ENCODE results near the gene TBC1D8. TPM values are rescaled to one million over a fixed set of nuclear protein-coding genes. Genes with fewer than 3 reads are reported as not detected.

Gene TBC1D8
- total and polyA plus RNA-seq, 2 of the 8 experiments (the other 6 are each of a cell fraction or from before 2014, with no cell fraction given): 20.8 to 21.8 TPM

DNA sequence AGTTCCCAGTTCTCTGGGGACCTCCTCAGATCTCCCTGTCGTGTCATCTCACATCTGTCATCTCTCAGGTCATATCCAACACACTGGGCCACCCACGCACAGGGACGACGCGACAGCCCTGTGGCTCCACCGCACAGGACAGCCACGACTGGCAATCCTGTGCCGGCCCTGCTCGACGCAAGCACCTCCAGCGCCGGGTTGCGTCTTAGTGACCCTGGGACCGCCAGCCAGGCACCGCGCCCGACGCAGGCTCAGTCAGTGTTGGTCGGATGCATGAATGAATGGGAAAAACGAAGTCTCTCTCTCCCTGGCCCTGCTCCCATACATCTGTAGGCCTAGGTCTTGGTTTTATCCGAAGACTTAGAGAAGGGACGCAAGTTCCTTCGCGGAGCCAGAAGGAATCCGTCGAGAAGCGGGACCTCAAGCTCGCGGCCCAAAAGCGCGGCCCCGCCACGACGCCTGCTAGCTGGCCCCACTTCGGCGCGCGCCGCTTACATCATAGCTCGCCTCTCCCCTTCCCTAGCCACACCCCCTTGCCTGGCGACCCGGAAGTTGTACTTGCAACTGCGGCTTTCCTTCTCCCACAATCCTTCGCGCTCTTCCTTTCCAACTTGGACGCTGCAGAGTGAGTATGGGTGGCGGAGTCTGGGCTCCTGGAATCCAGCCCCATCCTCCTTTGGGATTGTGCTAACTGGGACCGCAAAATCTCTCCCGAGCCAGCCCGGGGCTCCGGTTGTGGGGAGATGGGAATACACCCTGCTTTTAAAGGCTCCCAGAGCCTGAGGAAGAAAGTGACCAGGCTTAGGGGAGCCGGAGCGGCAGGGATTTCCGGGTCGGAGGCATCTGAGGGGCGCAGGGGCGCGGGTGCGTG is 149.3 kb downstream of the TBC1D8 start, which contains the start of gene RPL31 (continued):
- TF ChIP-seq MAX (IDR thresholded peaks at IDR 0.05): peak; percentile 99
- TF ChIP-seq, protein P1, sequence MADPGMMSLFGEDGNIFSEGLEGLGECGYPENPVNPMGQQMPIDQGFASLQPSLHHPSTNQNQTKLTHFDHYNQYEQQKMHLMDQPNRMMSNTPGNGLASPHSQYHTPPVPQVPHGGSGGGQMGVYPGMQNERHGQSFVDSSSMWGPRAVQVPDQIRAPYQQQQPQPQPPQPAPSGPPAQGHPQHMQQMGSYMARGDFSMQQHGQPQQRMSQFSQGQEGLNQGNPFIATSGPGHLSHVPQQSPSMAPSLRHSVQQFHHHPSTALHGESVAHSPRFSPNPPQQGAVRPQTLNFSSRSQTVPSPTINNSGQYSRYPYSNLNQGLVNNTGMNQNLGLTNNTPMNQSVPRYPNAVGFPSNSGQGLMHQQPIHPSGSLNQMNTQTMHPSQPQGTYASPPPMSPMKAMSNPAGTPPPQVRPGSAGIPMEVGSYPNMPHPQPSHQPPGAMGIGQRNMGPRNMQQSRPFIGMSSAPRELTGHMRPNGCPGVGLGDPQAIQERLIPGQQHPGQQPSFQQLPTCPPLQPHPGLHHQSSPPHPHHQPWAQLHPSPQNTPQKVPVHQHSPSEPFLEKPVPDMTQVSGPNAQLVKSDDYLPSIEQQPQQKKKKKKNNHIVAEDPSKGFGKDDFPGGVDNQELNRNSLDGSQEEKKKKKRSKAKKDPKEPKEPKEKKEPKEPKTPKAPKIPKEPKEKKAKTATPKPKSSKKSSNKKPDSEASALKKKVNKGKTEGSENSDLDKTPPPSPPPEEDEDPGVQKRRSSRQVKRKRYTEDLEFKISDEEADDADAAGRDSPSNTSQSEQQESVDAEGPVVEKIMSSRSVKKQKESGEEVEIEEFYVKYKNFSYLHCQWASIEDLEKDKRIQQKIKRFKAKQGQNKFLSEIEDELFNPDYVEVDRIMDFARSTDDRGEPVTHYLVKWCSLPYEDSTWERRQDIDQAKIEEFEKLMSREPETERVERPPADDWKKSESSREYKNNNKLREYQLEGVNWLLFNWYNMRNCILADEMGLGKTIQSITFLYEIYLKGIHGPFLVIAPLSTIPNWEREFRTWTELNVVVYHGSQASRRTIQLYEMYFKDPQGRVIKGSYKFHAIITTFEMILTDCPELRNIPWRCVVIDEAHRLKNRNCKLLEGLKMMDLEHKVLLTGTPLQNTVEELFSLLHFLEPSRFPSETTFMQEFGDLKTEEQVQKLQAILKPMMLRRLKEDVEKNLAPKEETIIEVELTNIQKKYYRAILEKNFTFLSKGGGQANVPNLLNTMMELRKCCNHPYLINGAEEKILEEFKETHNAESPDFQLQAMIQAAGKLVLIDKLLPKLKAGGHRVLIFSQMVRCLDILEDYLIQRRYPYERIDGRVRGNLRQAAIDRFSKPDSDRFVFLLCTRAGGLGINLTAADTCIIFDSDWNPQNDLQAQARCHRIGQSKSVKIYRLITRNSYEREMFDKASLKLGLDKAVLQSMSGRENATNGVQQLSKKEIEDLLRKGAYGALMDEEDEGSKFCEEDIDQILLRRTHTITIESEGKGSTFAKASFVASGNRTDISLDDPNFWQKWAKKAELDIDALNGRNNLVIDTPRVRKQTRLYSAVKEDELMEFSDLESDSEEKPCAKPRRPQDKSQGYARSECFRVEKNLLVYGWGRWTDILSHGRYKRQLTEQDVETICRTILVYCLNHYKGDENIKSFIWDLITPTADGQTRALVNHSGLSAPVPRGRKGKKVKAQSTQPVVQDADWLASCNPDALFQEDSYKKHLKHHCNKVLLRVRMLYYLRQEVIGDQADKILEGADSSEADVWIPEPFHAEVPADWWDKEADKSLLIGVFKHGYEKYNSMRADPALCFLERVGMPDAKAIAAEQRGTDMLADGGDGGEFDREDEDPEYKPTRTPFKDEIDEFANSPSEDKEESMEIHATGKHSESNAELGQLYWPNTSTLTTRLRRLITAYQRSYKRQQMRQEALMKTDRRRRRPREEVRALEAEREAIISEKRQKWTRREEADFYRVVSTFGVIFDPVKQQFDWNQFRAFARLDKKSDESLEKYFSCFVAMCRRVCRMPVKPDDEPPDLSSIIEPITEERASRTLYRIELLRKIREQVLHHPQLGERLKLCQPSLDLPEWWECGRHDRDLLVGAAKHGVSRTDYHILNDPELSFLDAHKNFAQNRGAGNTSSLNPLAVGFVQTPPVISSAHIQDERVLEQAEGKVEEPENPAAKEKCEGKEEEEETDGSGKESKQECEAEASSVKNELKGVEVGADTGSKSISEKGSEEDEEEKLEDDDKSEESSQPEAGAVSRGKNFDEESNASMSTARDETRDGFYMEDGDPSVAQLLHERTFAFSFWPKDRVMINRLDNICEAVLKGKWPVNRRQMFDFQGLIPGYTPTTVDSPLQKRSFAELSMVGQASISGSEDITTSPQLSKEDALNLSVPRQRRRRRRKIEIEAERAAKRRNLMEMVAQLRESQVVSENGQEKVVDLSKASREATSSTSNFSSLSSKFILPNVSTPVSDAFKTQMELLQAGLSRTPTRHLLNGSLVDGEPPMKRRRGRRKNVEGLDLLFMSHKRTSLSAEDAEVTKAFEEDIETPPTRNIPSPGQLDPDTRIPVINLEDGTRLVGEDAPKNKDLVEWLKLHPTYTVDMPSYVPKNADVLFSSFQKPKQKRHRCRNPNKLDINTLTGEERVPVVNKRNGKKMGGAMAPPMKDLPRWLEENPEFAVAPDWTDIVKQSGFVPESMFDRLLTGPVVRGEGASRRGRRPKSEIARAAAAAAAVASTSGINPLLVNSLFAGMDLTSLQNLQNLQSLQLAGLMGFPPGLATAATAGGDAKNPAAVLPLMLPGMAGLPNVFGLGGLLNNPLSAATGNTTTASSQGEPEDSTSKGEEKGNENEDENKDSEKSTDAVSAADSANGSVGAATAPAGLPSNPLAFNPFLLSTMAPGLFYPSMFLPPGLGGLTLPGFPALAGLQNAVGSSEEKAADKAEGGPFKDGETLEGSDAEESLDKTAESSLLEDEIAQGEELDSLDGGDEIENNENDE (IDR thresholded peaks at IDR 0.05; ENCODE audit: insufficient replicate concordance, low read length): no peak
- TF ChIP-seq CHD2 (IDR thresholded peaks at IDR 0.05; ENCODE audit: low read length): peak; percentile 50; the same call in 1 of the 2 replicates
- TF ChIP-seq BRCA1 (IDR thresholded peaks at IDR 0.05; ENCODE audit: low read depth, low read length): no peak; the same call in 1 of the 2 replicates
- TF ChIP-seq, protein P2, sequence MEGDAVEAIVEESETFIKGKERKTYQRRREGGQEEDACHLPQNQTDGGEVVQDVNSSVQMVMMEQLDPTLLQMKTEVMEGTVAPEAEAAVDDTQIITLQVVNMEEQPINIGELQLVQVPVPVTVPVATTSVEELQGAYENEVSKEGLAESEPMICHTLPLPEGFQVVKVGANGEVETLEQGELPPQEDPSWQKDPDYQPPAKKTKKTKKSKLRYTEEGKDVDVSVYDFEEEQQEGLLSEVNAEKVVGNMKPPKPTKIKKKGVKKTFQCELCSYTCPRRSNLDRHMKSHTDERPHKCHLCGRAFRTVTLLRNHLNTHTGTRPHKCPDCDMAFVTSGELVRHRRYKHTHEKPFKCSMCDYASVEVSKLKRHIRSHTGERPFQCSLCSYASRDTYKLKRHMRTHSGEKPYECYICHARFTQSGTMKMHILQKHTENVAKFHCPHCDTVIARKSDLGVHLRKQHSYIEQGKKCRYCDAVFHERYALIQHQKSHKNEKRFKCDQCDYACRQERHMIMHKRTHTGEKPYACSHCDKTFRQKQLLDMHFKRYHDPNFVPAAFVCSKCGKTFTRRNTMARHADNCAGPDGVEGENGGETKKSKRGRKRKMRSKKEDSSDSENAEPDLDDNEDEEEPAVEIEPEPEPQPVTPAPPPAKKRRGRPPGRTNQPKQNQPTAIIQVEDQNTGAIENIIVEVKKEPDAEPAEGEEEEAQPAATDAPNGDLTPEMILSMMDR (IDR thresholded peaks at IDR 0.05; ENCODE audit: control extremely low read depth in 1 of 3, insufficient read depth in 1 of 3, low read depth in 1 of 3, low read length in 3 of 3): no peak; a peak in 1 of 4 replicates
